Measurements from ENCODE around the gene CAMK2N2.

Gene CAMK2N2

GRCh38 chr3:184222521-184222920 is 38.8 kb downstream of the CAMK2N2 start:
- DNase-seq (ENCODE audit: low read depth) = no peak

GRCh38 chr3:184218814-184219213 is 42.5 kb downstream of the CAMK2N2 start:
- DNase-seq (ENCODE audit: low read depth) = no peak

- DNase-seq (ENCODE audit: low read depth) = no peak
These were observed 49.6 kb downstream of the CAMK2N2 start for GRCh38 chr3:184211718-184212117.

DNA sequence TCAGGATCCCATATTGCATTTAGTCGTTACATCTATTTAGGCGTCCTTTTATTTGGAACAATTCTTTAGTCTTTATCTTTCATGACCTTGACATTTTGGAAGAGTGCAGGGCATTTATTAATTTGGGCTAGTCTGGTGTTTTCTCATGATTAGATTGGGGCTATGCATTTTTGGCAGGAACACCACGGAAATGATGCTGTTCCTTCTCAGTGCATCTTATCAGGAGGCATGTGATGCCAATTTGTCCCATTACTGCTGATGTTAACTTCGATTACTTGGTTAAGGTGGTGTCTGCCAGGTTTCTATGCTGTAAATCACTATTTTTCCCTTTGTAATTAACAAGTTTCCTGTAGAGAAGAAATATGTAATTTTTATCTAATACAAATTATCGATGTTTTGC is 50.1 kb downstream of the CAMK2N2 start:
- DNase-seq (ENCODE audit: low read depth) = no peak

Measured in stimulated activated CD8-positive, alpha-beta memory T cell treated with anti-CD3 and anti-CD28 coated beads, Interleukin-12 subunit alpha, Interleukin-12 subunit beta, amount 100 ng/mL, for 4 hours (primary cell).